ENCODE measurements around the gene SNAP47. TPM values are rescaled to one million over a fixed set of nuclear protein-coding genes. Genes with fewer than 3 reads are reported as not detected.

Gene SNAP47
- total RNA-seq, 4 donors from 2014 or later: 25.7 to 71.0 (median 38.4) TPM

DNA sequence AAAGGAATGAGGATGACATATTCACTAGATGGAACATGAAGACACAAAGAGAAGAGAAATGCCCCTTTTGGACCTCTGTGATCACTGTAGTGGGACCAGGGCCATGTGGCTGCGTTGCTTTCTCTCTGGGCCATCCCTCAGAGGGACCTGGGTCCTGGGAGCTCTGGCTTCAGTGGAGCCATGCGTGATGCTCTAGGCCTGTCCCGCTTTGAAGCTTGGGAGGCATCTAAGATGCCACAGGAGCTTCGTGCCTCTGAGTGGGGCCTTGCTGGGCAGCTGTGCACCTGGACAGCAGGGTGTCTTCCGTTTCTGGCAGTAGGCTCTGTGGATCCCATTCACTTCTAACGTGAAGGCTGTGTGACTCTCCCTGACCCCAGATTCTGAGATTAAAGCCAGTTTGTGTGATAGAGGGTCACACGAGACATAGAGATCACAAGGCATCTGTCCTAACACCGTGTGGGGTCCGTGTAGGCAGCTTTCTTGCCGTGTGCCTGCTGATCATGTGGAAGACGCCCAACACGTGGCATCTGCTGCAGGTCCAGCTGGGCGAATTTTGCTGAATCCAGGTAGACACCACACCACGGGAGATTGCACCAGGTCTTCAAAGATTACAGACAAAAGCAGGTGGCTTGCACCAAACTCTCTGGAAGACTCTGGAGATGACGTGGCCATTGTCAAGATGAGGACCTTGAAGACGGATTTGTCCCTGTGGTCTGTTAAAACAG lies 63.0 kb downstream of the SNAP47 start:
- DNase-seq: no peak
- Histone ChIP-seq H3K4me3 (no peak overlapping the region), H3K27ac (no peak overlapping the region), H3K27me3 (no peaks in the 10 kb centered on the region), H3K4me1 (peaks cover 0 to 6% (median 0%) of the 10 kb centered on the region in 4 donors), H3K9me3 (no peaks in the 10 kb centered on the region), H3K36me3 (no peaks in the 10 kb centered on the region)
- no peak for TF ChIP-seq POLR2A (IDR thresholded peaks at IDR 0.05)
- TF ChIP-seq, protein P1, sequence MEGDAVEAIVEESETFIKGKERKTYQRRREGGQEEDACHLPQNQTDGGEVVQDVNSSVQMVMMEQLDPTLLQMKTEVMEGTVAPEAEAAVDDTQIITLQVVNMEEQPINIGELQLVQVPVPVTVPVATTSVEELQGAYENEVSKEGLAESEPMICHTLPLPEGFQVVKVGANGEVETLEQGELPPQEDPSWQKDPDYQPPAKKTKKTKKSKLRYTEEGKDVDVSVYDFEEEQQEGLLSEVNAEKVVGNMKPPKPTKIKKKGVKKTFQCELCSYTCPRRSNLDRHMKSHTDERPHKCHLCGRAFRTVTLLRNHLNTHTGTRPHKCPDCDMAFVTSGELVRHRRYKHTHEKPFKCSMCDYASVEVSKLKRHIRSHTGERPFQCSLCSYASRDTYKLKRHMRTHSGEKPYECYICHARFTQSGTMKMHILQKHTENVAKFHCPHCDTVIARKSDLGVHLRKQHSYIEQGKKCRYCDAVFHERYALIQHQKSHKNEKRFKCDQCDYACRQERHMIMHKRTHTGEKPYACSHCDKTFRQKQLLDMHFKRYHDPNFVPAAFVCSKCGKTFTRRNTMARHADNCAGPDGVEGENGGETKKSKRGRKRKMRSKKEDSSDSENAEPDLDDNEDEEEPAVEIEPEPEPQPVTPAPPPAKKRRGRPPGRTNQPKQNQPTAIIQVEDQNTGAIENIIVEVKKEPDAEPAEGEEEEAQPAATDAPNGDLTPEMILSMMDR (IDR thresholded peaks at IDR 0.05): no peak

DNA sequence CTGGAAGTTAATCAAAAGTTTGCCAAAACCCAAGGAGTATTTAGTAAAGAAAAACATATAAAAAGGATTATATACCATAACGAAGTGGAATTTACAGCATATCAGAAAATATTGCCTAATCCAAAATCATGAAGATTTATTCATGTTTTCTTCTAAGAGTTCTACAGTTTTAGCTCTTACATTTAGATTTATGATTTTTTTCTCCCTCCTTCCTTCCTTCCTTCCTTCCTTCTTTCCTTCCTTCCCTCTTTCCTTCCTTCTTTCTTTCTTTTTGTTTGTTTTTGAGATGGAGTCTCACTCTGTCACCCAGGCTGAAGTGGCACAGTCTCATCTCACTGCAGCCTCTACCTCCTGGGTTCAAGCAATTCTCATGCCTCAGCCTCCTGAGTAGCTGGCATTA lies 64.5 kb downstream of the SNAP47 start:
- no peak for DNase-seq
- Histone ChIP-seq H3K36me3 (no peaks in the 10 kb centered on the region), H3K4me3 (no peak overlapping the region), H3K9me3 (no peaks in the 10 kb centered on the region), H3K27ac (no peak overlapping the region), H3K4me1 (no peaks in the 10 kb centered on the region), H3K27me3 (no peaks in the 10 kb centered on the region)
- TF ChIP-seq, protein P1 (IDR thresholded peaks at IDR 0.05): no peak
- TF ChIP-seq POLR2A (IDR thresholded peaks at IDR 0.05): no peak

DNA sequence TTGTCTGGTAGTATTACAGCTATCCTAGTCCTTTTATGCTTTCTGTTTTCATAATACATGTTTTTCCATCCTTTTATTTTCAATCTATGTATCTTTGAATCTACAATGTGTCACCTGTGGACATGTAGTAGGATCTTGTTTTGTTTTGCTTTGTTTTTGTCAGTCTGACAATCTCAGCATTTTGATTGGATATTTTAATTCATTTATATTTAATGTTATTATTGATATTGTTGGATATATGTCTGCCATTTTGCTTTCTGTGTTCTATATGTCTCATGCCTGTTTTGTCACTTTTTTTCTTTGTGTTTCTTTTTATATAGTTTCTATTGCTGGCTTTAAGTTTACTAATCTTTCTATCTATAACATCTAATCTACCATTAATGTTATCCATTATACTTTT lies 68.7 kb downstream of the SNAP47 start:
- no peak overlapping the region for H3K27ac ChIP-seq
- H3K4me1 ChIP-seq: no peaks in the 10 kb centered on the region
- no peaks in the 10 kb centered on the region for H3K27me3 ChIP-seq
- no peak for TF ChIP-seq POLR2A (IDR thresholded peaks at IDR 0.05)
- TF ChIP-seq, protein P1 (IDR thresholded peaks at IDR 0.05): no peak
- no peak overlapping the region for H3K4me3 ChIP-seq
- no peaks in the 10 kb centered on the region for H3K36me3 ChIP-seq
- H3K9me3 ChIP-seq: no peaks in the 10 kb centered on the region
- no peak for DNase-seq

DNA sequence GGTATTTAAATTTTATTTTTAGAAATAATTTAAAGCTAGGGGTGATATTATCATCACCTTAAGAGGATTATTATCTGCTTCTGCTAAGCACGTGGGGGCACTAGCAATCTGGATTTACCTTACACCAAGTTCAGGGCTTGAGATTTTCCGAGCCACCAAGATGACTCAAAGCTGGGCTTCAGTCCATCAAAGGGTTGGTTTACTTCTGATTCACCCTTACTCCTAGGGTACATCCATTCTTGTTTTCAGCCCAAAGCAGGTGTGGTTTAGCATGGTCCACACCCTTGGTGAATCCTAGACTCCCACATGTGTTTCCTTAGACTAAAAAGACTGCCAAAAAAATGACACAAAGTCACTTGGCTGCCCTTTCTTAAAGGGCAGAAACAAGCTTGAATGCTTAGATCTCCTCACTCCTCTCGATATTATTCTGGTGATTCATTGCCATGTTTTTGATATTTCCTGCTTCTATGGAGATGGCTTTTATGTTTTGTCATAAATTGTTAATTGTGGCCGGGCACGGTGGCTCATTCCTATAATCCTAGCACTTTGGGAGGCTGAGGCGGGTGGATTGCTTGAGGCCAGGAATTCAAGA lies 70.5 kb downstream of the SNAP47 start:
- Histone ChIP-seq H3K27ac (no peak overlapping the region), H3K36me3 (no peaks in the 10 kb centered on the region), H3K4me1 (no peaks in the 10 kb centered on the region), H3K27me3 (no peaks in the 10 kb centered on the region), H3K4me3 (no peak overlapping the region), H3K9me3 (no peaks in the 10 kb centered on the region)
- DNase-seq: no peak
- TF ChIP-seq, protein P1 (IDR thresholded peaks at IDR 0.05): no peak
- no peak for TF ChIP-seq POLR2A (IDR thresholded peaks at IDR 0.05)

DNA sequence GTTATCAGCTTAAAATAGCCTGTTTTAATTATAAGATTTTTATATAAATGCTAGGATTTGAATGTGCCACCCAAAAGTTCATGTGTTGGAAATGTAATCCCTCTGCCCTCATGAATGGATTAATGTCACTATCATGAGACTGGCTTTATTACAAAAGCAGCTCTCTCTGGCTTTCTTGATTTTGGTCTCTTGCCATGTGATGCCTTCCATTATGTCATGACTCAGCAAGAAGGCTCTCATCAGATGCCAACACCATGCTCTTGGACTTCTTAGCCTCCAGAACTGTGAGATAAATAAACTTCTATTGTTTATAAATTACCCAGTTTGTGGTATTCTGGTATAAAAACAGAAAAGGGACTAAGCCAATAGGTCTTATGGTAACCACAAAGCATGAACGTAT lies 73.3 kb downstream of the SNAP47 start:
- Histone ChIP-seq H3K27me3 (no peaks in the 10 kb centered on the region), H3K36me3 (no peaks in the 10 kb centered on the region), H3K4me1 (no peaks in the 10 kb centered on the region), H3K9me3 (peaks cover 0 to 5% (median 0%) of the 10 kb centered on the region in 4 donors), H3K4me3 (no peak overlapping the region), H3K27ac (no peak overlapping the region)
- TF ChIP-seq, protein P1 (IDR thresholded peaks at IDR 0.05): no peak
- TF ChIP-seq POLR2A (IDR thresholded peaks at IDR 0.05): no peak
- no peak for DNase-seq
